Cardiac muscle cell (in vitro differentiated cells and primary cell): ENCODE results near the gene KCNAB3. TPM values are rescaled to one million over a fixed set of nuclear protein-coding genes. Genes with fewer than 3 reads are reported as not detected.

Experiments
- DNase-seq, 2 donors: peaks; one replicate each; pipeline versions ENCODE4 v3.0.0 to v3.0.0-alpha.2; 2010 to 2017; ENCODE audit warnings: low read depth in 1 of 2, low spot score in 1 of 2
- H3K27ac ChIP-seq: fragments of 200-600 bp; sonication (generic); 2 replicates; pipeline ENCODE4 v1.5.1; 2016
- H3K27me3 ChIP-seq: fragments of 200-600 bp; sonication (generic); 2 replicates; pipeline ENCODE4 v1.6.0; 2016; ENCODE audit warnings: control low read depth
- H3K36me3 ChIP-seq: fragments of 200-600 bp; sonication (generic); 2 replicates; pipeline ENCODE4 v1.5.1; 2016; ENCODE audit warnings: control low read depth
- H3K4me1 ChIP-seq: fragments of 200-600 bp; sonication (generic); 2 replicates; pipeline ENCODE4 v1.8.1; 2017; ENCODE audit warnings: low read depth, mild to moderate bottlenecking, mixed run types
- H3K4me3 ChIP-seq: fragments of 200-600 bp; sonication (generic); 2 replicates; pipeline ENCODE4 v1.5.1; 2016; ENCODE audit warnings: mild to moderate bottlenecking
- H3K9me3 ChIP-seq: fragments of 200-600 bp; sonication (generic); 2 replicates; pipeline ENCODE4 v1.5.1; 2017; ENCODE audit warnings: low read depth, mild to moderate bottlenecking, control low read depth
- polyA plus RNA-seq: library from polyadenylated mRNA; unstranded; fragments of >200 nt; fragmentation: Nextera tagmentation; extraction: Ambion mirVana; gene quantifications from 2 replicates; pipeline ENCODE4 v1.2.1, GENCODE V29; 2016
- total RNA-seq: library from RNA; depleted of rRNA; stranded (reverse); fragments of >200 nt; gene quantifications from 2 replicates; pipeline ENCODE4 v1.2.3, GENCODE V29; 2016
- TF ChIP-seq, protein P1 (sequence below): IDR thresholded peaks from 2 replicates; pipeline ENCODE4 v1.5.1; 2012; ENCODE audit warnings: low read depth, mild to moderate bottlenecking, low read length

The KCNAB3 gene
- total and polyA plus RNA-seq, 2 experiments from 2014 or later: 1.3 to 3.3 TPM

DNA sequence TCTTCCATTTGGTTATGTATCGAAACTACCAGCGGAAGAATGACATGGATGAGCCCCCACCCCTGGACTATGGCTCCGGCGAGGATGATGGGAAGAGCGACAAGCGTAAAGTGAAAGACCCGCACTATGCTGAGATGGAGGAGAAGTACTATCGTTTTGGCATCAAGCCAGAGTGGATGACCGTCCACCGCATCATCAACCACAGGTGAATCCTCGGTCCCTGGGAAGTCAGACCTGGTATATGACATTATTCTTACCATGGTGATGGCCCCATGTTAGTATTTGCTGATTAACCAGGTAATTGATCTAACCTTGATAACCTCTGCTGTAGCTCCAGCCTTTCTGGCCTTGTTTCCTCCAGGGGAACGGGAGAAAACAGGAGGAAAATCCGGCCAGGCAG lies 32.6 kb downstream of the KCNAB3 start:
- no peaks in the 10 kb centered on the region for H3K9me3 ChIP-seq
- TF ChIP-seq, protein P1, sequence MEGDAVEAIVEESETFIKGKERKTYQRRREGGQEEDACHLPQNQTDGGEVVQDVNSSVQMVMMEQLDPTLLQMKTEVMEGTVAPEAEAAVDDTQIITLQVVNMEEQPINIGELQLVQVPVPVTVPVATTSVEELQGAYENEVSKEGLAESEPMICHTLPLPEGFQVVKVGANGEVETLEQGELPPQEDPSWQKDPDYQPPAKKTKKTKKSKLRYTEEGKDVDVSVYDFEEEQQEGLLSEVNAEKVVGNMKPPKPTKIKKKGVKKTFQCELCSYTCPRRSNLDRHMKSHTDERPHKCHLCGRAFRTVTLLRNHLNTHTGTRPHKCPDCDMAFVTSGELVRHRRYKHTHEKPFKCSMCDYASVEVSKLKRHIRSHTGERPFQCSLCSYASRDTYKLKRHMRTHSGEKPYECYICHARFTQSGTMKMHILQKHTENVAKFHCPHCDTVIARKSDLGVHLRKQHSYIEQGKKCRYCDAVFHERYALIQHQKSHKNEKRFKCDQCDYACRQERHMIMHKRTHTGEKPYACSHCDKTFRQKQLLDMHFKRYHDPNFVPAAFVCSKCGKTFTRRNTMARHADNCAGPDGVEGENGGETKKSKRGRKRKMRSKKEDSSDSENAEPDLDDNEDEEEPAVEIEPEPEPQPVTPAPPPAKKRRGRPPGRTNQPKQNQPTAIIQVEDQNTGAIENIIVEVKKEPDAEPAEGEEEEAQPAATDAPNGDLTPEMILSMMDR: no peak
- no peaks in the 10 kb centered on the region for H3K4me1 ChIP-seq
- DNase-seq: no peak
- H3K36me3 ChIP-seq: peaks cover 16% of the 10 kb centered on the region
- H3K4me3 ChIP-seq: no peak overlapping the region
- no peaks in the 10 kb centered on the region for H3K27me3 ChIP-seq
- no peak overlapping the region for H3K27ac ChIP-seq

DNA sequence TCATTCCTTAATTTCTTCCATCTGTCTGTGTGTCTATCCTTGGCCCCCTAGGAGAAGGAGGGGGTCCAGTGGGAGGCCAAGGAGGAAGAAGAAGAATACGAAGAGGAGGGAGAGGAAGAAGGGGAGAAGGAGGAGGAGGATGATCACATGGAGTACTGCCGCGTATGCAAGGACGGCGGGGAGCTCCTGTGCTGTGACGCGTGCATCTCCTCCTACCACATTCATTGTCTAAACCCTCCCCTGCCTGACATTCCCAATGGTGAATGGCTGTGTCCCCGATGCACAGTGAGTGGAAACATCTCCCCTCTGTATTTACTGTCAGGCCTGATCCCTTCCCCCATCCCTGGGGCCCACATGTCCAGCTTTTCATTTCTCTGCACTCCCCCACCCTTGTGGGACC lies 34.8 kb downstream of the KCNAB3 start:
- H3K27me3 ChIP-seq: no peaks in the 10 kb centered on the region
- no peaks in the 10 kb centered on the region for H3K9me3 ChIP-seq
- no peak overlapping the region for H3K27ac ChIP-seq
- no peak for DNase-seq
- H3K4me1 ChIP-seq: peaks cover 2% of the 10 kb centered on the region
- peaks cover 21% of the 10 kb centered on the region for H3K36me3 ChIP-seq
- TF ChIP-seq, protein P1: no peak
- no peak overlapping the region for H3K4me3 ChIP-seq

DNA sequence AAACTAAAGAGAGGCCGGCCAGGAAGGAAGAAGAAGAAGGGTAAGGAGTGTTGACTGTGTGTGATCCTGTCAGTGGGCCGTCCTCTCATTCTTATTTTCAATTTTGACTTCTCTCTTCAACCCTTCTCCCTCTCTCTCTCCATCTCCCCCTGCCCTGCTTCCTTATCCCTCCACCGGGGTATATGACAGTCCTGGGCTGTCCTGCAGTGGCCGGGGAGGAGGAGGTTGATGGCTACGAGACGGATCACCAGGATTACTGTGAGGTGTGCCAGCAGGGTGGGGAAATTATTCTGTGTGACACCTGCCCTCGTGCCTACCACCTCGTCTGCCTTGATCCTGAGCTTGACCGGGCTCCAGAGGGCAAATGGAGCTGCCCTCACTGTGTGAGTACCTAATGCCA lies 35.4 kb downstream of the KCNAB3 start:
- H3K4me1 ChIP-seq: peaks cover 9% of the 10 kb centered on the region
- no peak overlapping the region for H3K4me3 ChIP-seq
- H3K27ac ChIP-seq: no peak overlapping the region
- no peaks in the 10 kb centered on the region for H3K27me3 ChIP-seq
- no peaks in the 10 kb centered on the region for H3K9me3 ChIP-seq
- DNase-seq: no peak
- TF ChIP-seq, protein P1: no peak
- H3K36me3 ChIP-seq: peaks cover 21% of the 10 kb centered on the region

DNA sequence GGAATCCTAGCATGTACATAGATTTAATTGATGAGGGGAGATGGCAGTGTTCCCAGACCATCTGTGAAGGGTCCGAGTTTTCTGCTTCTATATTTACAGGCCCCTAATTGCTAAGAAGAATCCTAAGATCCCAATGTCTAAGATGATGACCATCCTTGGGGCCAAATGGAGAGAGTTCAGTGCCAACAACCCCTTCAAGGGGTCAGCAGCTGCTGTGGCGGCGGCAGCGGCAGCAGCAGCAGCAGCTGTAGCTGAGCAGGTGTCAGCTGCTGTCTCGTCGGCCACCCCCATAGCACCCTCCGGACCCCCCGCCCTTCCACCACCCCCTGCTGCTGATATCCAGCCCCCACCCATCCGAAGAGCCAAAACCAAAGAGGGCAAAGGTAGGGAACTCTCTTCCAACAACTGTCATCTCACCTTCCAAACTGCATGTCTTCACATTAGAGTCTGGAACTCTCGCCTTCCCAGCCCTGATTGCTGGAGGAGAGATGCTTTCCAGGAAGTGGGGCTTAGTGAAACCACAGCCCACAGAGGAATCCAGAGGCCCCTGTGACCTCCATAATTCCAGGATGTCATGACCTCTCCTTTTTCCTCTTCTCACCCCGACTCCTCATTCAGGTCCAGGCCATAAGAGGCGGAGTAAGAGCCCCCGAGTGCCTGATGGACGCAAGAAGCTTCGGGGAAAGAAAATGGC lies 36.3 kb downstream of the KCNAB3 start:
- Histone ChIP-seq H3K4me1 (peaks cover 18% of the 10 kb centered on the region), H3K27ac (no peak overlapping the region), H3K36me3 (peaks cover 21% of the 10 kb centered on the region), H3K9me3 (no peaks in the 10 kb centered on the region), H3K27me3 (no peaks in the 10 kb centered on the region), H3K4me3 (no peak overlapping the region)
- DNase-seq: no peak
- TF ChIP-seq, protein P1: no peak

DNA sequence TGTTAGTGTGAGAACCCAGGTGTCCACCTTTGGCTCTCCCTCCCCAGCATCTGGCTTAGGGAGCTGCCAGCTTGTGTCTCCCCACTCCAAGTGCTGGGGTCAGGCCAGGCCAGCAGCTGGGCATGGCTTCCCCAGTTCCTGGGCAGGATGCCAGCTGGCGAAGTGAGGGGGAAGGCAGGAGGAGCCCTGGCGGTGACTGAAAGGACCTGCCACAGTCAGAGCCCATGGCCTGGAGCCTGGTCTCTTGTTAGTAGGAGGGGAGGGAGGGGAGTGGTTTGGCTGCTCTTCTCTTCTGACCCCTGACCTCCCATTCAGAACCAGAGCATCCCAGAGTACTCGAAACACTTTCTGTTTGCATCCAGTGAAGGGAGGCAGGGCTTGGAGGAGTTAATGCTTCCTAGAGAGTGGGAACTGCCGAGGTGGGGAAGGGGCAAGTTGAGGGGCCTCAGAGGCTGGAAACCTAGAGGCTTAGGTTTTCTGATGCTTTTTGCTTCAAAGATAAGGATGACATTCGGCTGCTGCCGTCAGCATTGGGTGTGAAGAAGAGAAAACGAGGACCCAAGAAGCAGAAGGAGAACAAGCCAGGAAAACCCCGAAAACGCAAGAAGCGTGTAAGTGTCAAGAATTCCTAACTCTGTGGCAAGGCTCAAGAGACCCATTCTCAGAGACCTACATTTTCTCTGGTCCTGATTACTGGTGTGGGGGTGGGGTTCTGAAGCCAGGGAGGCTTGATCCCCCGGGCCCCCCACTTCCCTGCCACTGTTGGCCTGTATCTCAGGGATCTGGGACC lies 40.3 kb downstream of the KCNAB3 start:
- Histone ChIP-seq H3K4me1 (peaks cover 31% of the 10 kb centered on the region), H3K9me3 (no peaks in the 10 kb centered on the region), H3K27ac (peak overlapping the region; percentile 90), H3K4me3 (no peak overlapping the region), H3K27me3 (no peaks in the 10 kb centered on the region), H3K36me3 (peaks cover 12% of the 10 kb centered on the region)
- TF ChIP-seq, protein P1: peak; percentile 47
- peak; percentile 88 to 97 for DNase-seq
